M059J (cell line): ENCODE data around the gene ULK4. TPM values are rescaled to one million over a fixed set of nuclear protein-coding genes. Genes with fewer than 3 reads are reported as not detected.
"Not testable (repeated sequence)": the region's sequence is repeated elsewhere in the genome, so short reads cannot be mapped to it uniquely, and the experiment has no call there.

ENCODE experiments used
- DNase-seq: peaks from one replicate; pipeline ENCODE4 v3.0.0-alpha.2; 2012; ENCODE audit warnings: low read depth
- total RNA-seq: library from RNA; depleted of rRNA; stranded (reverse); fragments of >200 nt; shearing (Covaris generic); gene quantifications from 2 replicates; pipeline ENCODE4 v1.2.3, GENCODE V29; 2014

ULK4 gene
- total RNA-seq, 1 experiment from 2014 or later = 9.1 TPM

DNA sequence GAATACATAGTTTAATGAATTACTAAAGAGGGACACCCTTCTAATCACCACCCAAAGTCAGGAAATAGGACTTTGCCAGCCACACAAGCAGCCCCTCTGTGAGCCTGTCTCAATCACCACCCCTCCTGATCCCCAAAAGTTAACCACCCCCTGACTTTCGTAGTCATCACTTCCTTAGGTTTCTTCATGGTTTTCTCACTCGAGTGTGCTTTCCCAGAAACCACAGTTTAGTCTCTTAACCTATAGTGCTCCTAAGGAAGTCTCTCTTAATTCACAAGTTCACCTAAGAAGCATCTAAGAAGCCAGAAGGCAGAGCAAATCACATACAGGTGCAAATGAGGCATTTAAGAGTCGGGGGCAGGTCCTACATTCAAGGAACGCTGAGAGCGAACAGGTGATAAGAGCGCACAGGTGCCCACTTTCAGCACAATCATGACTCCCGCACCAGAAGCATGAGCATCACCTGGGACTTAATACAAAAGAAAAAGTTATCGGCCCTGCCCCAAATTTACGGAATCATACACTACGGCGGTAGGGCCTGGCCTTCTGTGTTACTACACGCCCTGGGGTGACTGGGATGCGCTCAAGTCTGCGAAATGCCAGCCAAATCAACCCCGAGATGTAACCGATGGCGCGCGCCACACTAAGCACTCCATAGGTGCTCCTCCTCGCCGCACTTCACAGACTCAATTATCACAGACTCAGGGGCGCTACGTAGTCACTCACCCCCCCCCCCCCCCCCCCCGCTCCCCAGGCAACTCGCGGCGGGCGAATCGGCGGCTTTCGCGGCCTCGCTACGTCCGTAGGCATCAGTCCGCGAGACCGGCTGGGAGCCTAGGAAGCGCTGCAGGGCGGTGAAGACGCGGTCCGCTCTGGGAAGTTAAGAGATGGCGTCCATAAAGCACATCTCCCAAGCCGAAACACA, 815 bp downstream of the ULK4 start:
- DNase-seq = peak; percentile 57

DNA sequence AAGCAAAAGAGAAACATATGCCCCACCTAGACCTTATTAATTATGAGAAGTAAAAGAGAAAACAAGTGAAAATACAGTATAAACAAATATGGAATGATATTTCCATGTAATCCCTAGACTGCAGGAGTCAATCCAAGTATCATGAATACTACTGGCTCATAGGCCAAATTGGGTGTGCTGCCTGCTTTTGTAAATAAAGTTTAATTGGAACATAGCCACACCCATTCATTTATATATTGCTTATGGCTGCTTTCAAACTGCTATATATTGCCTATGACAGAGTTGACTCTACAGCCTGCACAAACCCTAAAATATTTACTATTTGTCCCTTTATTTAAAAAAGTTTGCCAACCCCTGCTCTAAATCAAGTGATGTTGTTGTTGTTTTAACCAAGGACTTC, 5.3 kb downstream of the ULK4 start:
- DNase-seq = no peak

DNA sequence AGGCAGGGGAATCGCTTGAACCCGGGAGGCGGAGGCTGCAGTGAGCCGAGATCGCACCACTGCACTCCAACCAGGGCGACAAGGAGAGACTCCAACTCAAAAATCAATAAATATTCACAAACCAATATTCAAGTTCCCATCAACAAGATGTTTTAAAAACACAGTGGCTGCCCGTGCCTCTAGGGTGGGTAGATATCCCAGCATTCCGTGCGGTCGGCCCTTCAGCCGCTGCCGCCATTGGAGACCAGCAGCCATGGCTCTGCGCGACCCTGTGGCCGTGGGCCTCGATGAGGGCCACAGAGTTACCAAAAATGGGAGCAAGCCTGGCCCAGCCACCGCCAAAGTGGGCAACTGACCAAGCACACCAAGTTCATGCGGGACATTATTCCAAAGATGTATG, 6.7 kb downstream of the ULK4 start:
- no peak for DNase-seq

DNA sequence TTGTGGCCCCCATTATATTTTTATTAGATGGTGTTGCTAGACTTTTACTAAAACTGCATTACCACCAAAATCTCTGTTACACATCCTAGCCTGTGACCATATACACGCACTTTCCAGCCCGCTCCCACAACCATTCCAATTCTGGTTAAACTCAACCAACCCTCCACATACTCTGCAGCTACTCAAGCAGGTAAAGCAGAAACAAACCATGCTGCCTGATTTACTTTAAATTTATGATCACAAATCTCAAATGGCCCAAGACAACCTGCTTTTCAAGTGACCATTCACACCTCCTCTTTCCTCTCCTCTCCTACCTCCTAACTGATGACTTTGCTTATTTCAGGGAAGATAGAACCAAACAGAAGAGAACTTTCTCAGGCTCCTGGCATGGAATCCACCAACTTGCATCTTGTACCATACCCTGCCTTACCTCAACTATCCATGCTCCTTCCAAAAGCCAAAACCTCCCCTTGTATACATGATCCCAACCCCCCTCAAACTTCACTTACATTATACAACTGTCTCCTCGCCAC, 18.5 kb downstream of the ULK4 start:
- no peak for DNase-seq

DNA sequence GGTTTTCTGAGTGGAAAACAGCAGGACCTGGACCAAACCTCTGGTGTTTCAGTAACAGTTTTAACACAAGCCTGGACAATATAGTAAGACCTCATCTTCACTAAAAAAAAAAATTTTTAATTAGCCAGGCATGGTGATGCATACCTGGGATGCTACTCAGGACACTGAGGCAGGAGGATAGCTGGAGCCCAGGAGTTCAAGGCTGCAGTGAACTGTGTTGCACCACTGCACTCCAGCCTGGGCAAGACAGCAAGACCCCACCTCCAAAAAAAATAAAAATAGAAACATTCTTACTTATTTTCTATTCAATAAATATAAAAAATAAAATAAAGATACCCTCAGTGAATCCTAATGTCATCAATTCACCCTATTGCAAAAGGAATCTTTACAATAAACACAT, 21.5 kb downstream of the ULK4 start:
- no peak for DNase-seq

DNA sequence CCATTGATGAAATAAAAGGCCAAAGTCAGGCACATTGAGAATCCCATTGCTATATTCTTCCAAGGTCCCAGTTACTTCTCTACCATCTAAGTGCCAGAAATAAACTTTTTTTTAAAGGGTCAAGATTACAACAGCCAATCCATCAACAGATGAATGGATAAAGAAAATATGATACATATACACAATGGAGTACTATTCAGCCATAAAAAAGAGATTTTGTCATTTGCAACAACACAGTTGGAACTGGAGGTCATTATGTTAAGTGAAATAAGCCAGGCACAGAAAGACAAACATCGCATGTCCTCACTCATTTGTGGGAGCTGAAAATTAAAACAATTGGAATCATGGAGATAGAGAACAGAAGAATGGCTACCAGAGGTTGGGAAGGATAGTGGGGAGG, 25.5 kb downstream of the ULK4 start:
- no peak for DNase-seq

DNA sequence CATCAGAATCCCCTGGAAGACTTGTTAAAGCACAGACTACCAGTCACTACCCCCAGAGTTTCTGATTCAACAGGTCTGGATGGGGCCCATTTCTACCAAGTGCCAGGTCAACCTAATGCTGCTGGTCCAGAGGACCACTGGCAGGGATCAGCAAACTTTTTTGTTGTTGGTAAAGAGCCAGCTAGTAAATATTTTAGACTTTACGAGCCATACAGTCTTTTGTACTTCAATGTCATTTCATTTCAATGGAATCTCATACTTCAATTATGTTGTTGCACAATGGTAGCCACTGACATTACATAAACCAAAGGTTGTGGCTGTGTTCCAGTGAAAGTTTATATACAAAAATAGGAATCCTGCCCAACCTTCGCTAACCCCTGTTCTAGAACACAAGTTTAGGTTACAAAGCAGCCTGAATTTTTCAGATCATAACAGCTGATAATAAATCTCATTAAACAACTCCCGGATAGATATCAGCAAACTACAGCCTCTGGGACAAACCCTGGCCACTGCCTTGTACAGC, 28.7 kb downstream of the ULK4 start:
- DNase-seq = peak; percentile 83

DNA sequence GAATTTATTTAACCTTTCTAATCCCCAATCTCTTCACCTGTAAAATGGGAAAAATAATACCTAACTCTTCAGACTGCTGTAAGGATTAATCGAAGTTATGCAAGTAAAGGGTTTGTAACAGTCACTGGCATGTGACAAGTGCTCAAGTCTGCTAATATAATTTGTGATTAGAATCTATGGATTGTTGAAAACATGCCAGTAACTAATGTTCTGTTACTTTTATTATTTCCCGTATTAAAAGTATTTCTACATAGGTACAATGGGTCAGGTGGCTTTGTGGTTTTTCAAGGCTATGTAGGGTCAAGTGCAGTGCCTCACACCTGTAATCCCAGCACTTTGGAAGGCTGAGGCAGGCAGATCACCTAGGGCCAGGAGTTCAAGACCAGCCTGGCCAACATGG, 29.4 kb downstream of the ULK4 start:
- DNase-seq = no peak

DNA sequence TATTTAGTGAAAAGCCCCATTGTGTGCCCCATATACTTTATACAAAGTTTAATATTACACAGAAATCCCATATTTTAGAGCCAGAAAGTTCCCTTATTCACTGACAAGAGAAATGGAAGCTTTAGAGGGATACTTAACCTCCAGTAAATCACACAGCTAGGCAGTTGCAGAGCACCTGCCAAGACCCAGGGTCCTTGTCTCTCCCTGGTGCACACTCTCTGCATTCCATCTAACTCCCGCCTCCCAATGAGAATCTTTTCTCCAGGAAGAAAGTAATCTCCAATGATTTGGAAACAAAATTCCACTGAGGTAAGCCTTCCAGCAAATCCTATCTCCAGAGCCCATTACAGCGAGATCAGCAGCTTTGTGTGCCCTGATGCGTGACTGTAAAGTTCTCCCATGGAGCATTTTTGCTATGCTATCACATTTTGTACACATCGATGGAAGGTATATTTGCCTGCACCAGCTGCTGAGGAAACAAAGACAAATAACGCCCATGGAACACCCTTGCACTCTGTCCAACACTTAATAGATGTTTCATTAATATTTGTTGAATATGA, 41.4 kb downstream of the ULK4 start:
- DNase-seq = no peak

DNA sequence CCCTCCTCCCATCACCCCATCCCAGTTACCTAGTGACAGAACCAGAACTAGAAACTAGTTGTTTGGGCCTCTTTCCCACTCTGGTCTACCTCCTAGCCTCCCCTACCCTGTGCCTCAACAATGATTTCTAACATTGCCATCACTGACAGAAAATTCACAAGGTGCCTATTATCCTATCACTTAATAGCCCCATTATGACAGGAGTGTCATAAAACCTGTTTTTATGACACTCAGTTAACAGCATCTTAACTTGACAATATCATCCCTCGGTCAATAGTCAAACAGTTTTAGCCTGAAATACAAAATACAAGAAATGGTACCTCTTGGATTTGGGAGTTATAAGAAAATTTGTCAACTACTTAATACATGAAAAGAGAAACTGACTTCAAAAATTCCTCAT, 46.5 kb downstream of the ULK4 start:
- DNase-seq = no peak

DNA sequence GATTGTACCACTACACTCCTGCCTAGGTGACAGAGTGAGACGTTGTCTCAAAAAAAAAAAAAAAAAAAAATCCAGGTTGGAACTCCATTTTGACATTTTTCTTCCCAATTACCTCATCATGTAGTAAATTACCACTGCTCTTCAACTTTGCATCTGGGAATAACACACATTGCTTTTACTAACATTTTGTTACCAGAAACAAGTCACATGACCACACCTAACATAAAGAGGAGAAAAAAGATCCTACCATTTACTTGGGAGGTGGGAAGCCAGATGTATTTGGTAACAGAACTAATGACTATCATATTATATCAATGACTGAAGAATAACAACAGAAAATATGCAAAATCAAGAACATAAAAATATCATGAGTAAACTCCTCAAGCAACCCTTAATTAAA, 49.6 kb downstream of the ULK4 start:
- DNase-seq = no peak

DNA sequence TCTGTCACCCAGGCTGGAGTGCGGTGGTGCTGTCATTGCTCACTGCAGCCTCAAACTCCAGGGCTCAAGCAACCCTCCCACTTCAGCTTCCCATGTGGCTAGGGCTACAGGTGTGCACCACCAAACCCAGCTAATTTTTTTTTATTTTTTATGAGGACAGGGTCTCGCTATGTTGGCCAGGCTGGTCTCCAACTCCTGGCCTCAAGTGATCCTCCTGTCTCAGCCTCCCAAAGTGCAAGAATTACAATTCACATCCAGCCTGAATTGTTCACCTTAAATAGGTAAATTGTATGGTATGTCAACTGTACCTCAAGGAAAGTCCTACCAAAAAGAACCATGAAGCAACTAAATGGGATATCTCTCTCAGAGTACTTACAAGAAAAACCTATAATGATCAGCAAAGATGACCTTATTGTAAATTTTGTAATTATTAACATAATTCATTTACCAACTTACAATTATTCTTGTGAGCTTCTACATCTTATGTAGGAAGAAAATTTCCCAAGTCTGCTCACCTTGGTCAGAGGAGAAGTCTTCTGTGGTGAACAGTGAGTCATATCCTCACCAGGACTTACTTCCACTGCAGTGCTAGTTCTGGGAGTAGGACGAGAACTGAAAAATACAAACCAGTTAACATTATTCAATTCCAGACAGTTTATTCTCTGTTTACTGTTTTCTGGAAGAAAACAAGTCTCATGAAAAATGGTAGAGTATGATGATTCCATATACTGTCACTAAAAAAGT, 54.4 kb downstream of the ULK4 start:
- DNase-seq = peak; percentile 54

DNA sequence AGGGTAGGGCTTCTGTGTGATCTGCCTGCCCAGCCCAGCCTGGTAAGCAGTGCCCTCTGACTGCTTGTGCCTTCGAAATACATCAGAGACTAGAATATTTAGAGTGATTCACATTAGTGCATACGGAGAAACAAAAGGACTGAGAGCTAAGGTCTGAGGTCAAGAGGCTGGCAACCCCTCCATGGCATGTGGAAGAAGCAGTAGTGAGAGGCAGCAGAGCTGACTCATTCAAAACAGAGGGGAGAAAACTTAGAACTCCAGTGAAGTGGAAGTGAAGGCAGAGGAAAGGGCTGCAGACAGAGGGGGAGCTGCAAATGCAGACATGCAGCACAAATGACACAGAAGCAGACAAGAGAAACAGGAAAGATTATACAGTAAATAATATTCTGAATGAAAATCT, 61.6 kb downstream of the ULK4 start:
- peak; percentile 85 for DNase-seq

DNA sequence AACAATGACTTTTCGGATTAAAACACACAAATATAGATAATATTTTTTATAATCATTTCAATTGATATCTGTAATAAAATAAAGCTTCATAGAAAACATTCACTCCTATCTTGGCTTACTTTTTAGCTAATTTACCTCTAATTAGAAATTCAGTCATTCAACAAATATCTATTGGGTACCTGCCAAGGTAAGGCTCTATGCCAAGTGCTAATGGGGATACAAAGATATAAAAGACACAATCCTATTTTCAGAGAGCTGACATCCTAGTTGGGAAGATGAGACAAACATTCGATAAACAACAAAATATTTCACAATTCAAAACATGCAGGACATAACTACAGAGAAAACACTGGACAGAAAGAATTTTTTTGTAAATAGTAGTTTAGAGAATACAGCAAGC, 63.3 kb downstream of the ULK4 start:
- no peak for DNase-seq

DNA sequence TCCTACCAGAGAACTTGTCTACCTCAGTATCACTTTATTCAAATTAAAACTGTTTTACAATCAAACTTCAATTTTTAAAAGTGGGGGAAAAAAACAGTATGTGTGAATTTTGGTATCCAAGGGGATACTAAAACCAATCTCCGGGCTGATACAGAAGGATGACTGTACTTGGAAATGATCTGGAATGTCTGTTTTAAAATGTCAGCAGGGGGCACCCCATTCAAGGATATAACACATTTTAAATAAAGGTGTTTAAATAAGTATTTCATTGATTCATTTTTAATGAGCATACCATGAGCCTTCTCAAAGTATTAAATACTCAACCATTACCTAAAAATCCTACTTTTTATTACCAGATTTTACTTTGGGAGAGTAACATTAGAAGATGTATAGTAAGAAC, 67.9 kb downstream of the ULK4 start:
- DNase-seq = peak; percentile 42

DNA sequence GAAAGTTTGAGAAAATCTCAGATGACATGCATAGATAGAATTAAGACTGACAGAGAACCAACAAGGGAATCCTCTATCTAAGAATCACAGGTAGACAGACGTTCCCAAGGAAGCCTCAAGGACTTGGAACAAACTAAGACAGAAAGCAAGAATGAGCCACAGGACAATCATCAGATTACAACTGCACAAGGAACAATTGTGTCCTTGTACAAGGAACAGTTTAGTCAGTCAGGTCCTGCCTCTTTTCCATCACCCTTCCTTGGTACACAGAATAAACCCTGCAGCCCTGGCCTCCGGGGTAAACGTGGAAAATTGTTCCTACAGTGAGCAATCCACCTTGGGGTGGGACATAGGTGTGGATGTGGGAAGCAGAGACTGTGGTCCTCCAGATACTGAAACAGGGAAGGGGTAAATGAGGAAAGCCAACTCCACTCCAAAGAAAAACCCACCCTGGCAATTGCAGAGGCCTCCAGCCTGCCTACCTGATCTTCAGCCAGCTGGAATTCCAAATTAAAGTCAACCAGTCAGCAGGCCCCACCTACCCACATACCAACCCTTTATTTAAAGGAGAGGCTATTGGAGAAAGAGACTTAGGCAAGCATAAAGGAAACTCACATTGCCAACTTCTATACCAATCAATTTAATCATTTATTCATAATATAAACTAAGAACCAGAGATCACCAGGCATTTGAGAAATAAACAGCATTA, 73.4 kb downstream of the ULK4 start:
- DNase-seq = no peak

DNA sequence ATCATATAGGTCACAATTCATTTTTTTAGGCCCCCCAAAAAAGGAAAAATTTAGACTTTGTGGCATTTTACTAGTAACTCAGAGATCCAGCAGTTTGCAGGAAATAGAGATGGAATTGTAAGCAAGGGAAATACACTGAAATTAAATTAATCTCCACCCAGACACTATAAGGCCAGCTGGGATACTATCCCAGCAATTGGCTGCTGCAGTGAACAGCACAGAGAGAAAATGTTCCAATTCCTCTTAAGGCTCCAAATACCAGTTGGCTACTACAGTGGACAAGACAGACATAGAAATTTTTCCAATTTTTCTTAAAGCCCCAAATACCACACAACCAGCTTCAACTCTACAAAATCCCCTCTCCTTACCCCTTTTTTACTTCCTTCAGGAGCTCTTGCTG, 78.9 kb downstream of the ULK4 start:
- DNase-seq = no peak

DNA sequence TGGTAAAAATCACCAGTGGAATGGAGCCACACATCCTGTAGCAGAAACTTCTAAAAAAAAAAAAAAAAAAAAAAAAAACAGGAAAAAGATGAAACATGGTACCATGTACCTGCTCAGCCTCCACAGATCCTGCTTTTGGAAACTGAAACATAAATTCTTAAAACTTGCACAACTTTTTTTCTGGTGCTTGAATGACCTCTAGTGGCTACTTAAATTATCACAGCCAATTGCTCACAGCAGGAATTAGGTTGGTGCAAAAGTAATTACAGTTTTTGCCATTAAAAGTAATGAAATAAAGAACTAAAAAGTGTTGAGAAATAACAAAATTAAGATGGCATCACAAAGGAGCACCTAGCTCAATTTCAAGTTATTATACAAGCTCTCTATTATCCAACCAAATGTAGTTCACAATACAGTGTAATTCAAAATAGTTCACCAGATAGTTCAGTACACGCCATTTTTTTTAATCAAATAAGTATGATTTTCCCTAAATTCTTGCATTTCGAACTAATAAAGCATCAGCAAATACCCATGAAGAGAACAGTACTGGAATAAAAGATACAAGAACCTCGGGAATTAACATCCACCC, 80.6 kb downstream of the ULK4 start:
- DNase-seq = peak; percentile 28

DNA sequence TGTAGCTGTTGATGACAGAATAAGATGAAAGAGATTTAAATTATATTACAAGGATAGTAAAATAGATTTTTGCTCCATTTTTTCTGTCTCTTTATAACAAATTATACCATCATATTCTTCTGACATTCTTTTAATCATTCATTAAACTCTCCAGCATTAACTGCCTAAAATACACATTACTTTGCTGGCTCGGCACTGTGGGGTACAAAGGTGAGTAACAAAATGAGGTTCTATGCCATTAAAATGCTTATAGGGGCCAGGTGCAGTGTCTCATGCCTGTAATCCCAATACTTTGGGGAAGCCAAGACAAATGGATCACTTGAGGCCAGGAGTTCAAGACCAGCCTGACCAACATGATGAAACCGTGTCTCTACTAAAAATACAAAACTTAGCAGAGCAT, 81.5 kb downstream of the ULK4 start:
- no peak for DNase-seq

DNA sequence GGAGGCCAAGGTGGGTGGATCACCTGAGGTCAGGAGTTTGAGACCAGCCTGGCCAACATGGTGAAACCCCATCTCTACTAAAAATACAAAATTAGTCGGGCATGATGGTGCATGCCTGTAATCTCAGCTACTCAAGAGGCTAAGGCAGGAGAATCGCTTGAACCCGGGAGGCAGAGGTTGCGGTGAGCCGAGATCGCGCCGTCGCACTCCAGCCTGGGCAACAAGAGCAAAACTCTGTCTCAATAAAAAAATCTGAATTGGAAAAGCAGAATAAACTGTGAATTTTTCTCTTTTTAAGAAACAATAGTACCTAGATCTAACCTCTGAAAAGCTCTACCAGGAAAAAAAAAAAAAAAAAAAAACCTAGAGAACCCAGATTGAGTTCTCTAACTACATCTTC, 84.2 kb downstream of the ULK4 start:
- not testable (repeated sequence) for DNase-seq

DNA sequence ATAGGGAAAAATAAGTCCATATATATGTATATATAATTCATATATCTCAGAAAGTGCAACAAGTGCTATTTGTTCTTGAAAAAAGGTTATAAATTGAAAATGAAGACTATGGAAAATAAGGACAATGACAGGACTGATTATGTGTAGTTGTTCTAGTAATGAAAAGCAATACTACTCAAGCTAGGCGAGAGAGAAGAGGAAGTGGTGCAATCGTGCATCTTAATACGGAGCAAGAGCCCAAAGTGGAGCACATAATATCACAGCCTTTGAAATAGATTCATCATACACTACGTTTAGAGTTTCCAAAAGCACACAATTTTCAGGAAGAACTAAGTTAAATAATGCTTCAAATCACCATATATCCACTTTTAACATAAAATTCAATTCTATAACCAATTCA, 87.9 kb downstream of the ULK4 start:
- DNase-seq = no peak
